Large intestine (tissue), 12 donors: ENCODE measurements around the gene PRKAG3. TPM values are rescaled to one million over a fixed set of nuclear protein-coding genes. Genes with fewer than 3 reads are reported as not detected.

ENCODE experiments used
- DNase-seq, 2 donors: peaks; one replicate each; pipeline versions ENCODE4 v3.0.0 to v3.0.0-alpha.2; 2013
- H3K27ac ChIP-seq: one replicate; pipeline ENCODE4 v1.5.1; 2013; ENCODE audit warnings: low read length
- H3K27me3 ChIP-seq: 2 replicates; pipeline ENCODE4 v1.6.1; 2013; ENCODE audit warnings: low read length; ENCODE audit not compliant: control insufficient read depth, insufficient read depth
- H3K36me3 ChIP-seq: 2 replicates; pipeline ENCODE4 v1.6.1; 2013; ENCODE audit warnings: low read length; ENCODE audit not compliant: control insufficient read depth, insufficient read depth
- H3K4me1 ChIP-seq: one replicate; pipeline ENCODE4 v1.6.1; 2013; ENCODE audit warnings: low read length; ENCODE audit not compliant: control insufficient read depth, insufficient read depth
- H3K4me3 ChIP-seq: one replicate; pipeline ENCODE4 v1.5.1; 2013; ENCODE audit warnings: low read length
- H3K9me3 ChIP-seq: one replicate; pipeline ENCODE4 v1.6.1; 2013; ENCODE audit warnings: mild to moderate bottlenecking, low read depth, low read length, moderate library complexity; ENCODE audit not compliant: control insufficient read depth
- WGBS: methylation state at CpG from one replicate; pipeline ENCODE4 v1.1.5; 2013; ENCODE audit warnings: low lambda C conversion rate; ENCODE audit not compliant: insufficient coverage; 5-methylcytosine and 5-hydroxymethylcytosine counted together
- long read RNA-seq, 11 donors: transcript quantifications; one replicate each; lab custom pipeline, GENCODE V29; 2026
- polyA plus RNA-seq: library from polyadenylated mRNA; unstranded; fragments of 120-200 nt; gene quantifications from one replicate; pipeline ENCODE4 v1.2.1, GENCODE V29; 2013

PRKAG3 gene
- 0.07 TPM for polyA plus RNA-seq
- long read RNA-seq, donor 1, result 0 reads
- long read RNA-seq, donor 2, result 0 reads
- long read RNA-seq, donor 3, result 0 reads
- long read RNA-seq, donor 4, result 0 reads
- long read RNA-seq, donor 5, result 0 reads
- long read RNA-seq, donor 6, result 0 reads
- long read RNA-seq, donor 7, result 0 reads
- long read RNA-seq, donor 8, result 0 reads
- long read RNA-seq, donor 9, result 0 reads
- long read RNA-seq, donor 10, result 0 reads
- long read RNA-seq, donor 11, result 0 reads

- no peak for DNase-seq
- no peak within 1 kb of the TSS for H3K4me3 ChIP-seq
- no CpG with 5 or more reads among the region's 18 CpGs for WGBS
- H3K36me3 ChIP-seq, result no peaks in the 10 kb centered on the region
- H3K27ac ChIP-seq, result no peak within 1 kb of the TSS
- no peaks in the 10 kb centered on the region for H3K4me1 ChIP-seq
- H3K9me3 ChIP-seq, result no peaks in the 10 kb centered on the region
- H3K27me3 ChIP-seq, result peaks cover 29% of the 10 kb centered on the region
These were observed at the start of gene PRKAG3 for GRCh38 chr2:218831378-218831990. Gene PRKAG3 (minus strand): TSS chr2:218831803.

- Histone ChIP-seq H3K9me3 (no peaks in the 10 kb centered on the region), H3K36me3 (no peaks in the 10 kb centered on the region), H3K27me3 (peaks cover 96% of the 10 kb centered on the region), H3K4me3 (no peak overlapping the region), H3K27ac (no peak overlapping the region), H3K4me1 (peaks cover 13% of the 10 kb centered on the region)
- whole genome bisulfite sequencing, result no CpG with 5 or more reads among the region's 24 CpGs
- no peak for DNase-seq
These were observed 49.4 kb upstream of the PRKAG3 start for GRCh38 chr2:218880859-218881594.

GRCh38 chr2:218880102-218880858, 48.7 kb upstream of the PRKAG3 start, which contains the start of gene WNT10A:
Gene WNT10A (plus strand): TSS chr2:218880852. CDS start chr2:218880996, 144 bp downstream.
- Histone ChIP-seq H3K4me1 (peaks cover 13% of the 10 kb centered on the region), H3K9me3 (no peaks in the 10 kb centered on the region), H3K27ac (no peak within 1 kb of the TSS), H3K27me3 (peaks cover 96% of the 10 kb centered on the region), H3K4me3 (no peak within 1 kb of the TSS), H3K36me3 (no peaks in the 10 kb centered on the region)
- DNase-seq, result peak in 1 of 2 donors; percentile 33
- WGBS, result no CpG with 5 or more reads among the region's 58 CpGs

GRCh38 chr2:218879776-218880101, 48.1 kb upstream of the PRKAG3 start:
- WGBS, result no CpG with 5 or more reads among the region's 11 CpGs
- DNase-seq, result no peak
- no peaks in the 10 kb centered on the region for H3K36me3 ChIP-seq
- H3K9me3 ChIP-seq, result no peaks in the 10 kb centered on the region
- H3K27me3 ChIP-seq, result peaks cover 96% of the 10 kb centered on the region
- H3K27ac ChIP-seq, result no peak overlapping the region
- no peak overlapping the region for H3K4me3 ChIP-seq
- peaks cover 13% of the 10 kb centered on the region for H3K4me1 ChIP-seq

- DNase-seq, result no peak
- H3K4me1 ChIP-seq, result peaks cover 13% of the 10 kb centered on the region
- no CpG with 5 or more reads among the region's 16 CpGs for WGBS
- no peak overlapping the region for H3K4me3 ChIP-seq
- no peaks in the 10 kb centered on the region for H3K9me3 ChIP-seq
- H3K27me3 ChIP-seq, result peaks cover 96% of the 10 kb centered on the region
- H3K27ac ChIP-seq, result no peak overlapping the region
- no peaks in the 10 kb centered on the region for H3K36me3 ChIP-seq
These were observed 47.5 kb upstream of the PRKAG3 start for GRCh38 chr2:218878926-218879761.

GRCh38 chr2:218878486-218878885, 46.9 kb upstream of the PRKAG3 start:
- Histone ChIP-seq H3K4me1 (peaks cover 13% of the 10 kb centered on the region), H3K9me3 (peaks cover 4% of the 10 kb centered on the region), H3K27me3 (peaks cover 98% of the 10 kb centered on the region), H3K27ac (no peak overlapping the region), H3K36me3 (no peaks in the 10 kb centered on the region), H3K4me3 (no peak overlapping the region)
- no peak for DNase-seq
- no CpG with 5 or more reads among the region's 6 CpGs for WGBS

- H3K27ac ChIP-seq, result no peak overlapping the region
- H3K4me1 ChIP-seq, result peaks cover 10% of the 10 kb centered on the region
- no peaks in the 10 kb centered on the region for H3K36me3 ChIP-seq
- H3K4me3 ChIP-seq, result no peak overlapping the region
- H3K27me3 ChIP-seq, result peaks cover 99% of the 10 kb centered on the region
- WGBS, result no CpG with 5 or more reads among the region's 5 CpGs
- DNase-seq, result no peak
- peaks cover 4% of the 10 kb centered on the region for H3K9me3 ChIP-seq
These were observed 46.3 kb upstream of the PRKAG3 start for GRCh38 chr2:218877891-218878290.

GRCh38 chr2:218877331-218877730, 45.7 kb upstream of the PRKAG3 start:
- H3K27me3 ChIP-seq, result peaks cover 99% of the 10 kb centered on the region
- no peak for DNase-seq
- no peak overlapping the region for H3K27ac ChIP-seq
- no peak overlapping the region for H3K4me3 ChIP-seq
- no CpG with 5 or more reads among the region's 6 CpGs for WGBS
- H3K36me3 ChIP-seq, result no peaks in the 10 kb centered on the region
- peaks cover 4% of the 10 kb centered on the region for H3K9me3 ChIP-seq
- H3K4me1 ChIP-seq, result peaks cover 7% of the 10 kb centered on the region

GRCh38 chr2:218876562-218877219, 45.1 kb upstream of the PRKAG3 start:
- Histone ChIP-seq H3K27me3 (peaks cover 99% of the 10 kb centered on the region), H3K4me3 (no peak overlapping the region), H3K9me3 (peaks cover 4% of the 10 kb centered on the region), H3K27ac (no peak overlapping the region), H3K36me3 (no peaks in the 10 kb centered on the region), H3K4me1 (peaks cover 7% of the 10 kb centered on the region)
- peak in 1 of 2 donors; percentile 40 for DNase-seq
- no CpG with 5 or more reads among the region's 3 CpGs for whole genome bisulfite sequencing
